Endothelial cell of umbilical vein (primary cell): ENCODE measurements around the gene PITX2. TPM values are rescaled to one million over a fixed set of nuclear protein-coding genes. Genes with fewer than 3 reads are reported as not detected.

Experiments
- BruUV-seq: library from RNA; stranded (reverse); fragments of 400-500 nt; replicated peaks from 2 replicates; lab custom pipeline; 2021; lab: Mats Ljungman, UMichigan
- CTCF ChIA-PET: fragments of 300-600, 350-600 bp; sonication (Branson Sonifier 250); formaldehyde crosslinking; loops from one replicate; lab custom pipeline; 2021; ENCODE audit warnings: antibody characterized with exemption, inconsistent platforms; lab: Charles Lee
- POLR2A ChIA-PET: fragments of 300-600, 350-600 bp; sonication (Branson Sonifier 250); formaldehyde crosslinking; loops from one replicate; lab custom pipeline; 2021; ENCODE audit warnings: antibody characterized with exemption, inconsistent platforms; lab: Charles Lee
- DNase-seq: peaks from one replicate; pipeline ENCODE4 v3.0.0-alpha.2; 2011; ENCODE audit warnings: low read depth, low spot score
- FAIRE-seq: peaks from 2 replicates; lab custom pipeline; 2011; peaks lifted over from hg19 to GRCh38; lab: Jason Lieb, UNC
- H2AFZ ChIP-seq: 2 replicates; pipeline ENCODE4 v1.6.0; 2012; ENCODE audit warnings: low read depth, low read length, control low read depth, inconsistent platforms
- H3K27ac ChIP-seq: 2 replicates; pipeline ENCODE4 v1.5.1; 2011; ENCODE audit warnings: low read depth, mild to moderate bottlenecking, control low read depth, low read length, moderate library complexity; ENCODE audit not compliant: insufficient read depth
- H3K27me3 ChIP-seq, 2 experiments: 2 replicates each; pipeline versions ENCODE4 v1.6.0 to v1.6.1; 2011; ENCODE audit warnings: low read length in 2 of 2, mixed read lengths in 1 of 2; ENCODE audit not compliant: control insufficient read depth in 2 of 2, insufficient read depth in 2 of 2
- H3K36me3 ChIP-seq, 2 experiments: 2 replicates in 1 of 2; 3 replicates in 1 of 2; pipeline ENCODE4 v1.5.1; 2011; ENCODE audit warnings: low read length in 2 of 2, mild to moderate bottlenecking in 1 of 2, moderate library complexity in 1 of 2; ENCODE audit not compliant: control insufficient read depth in 2 of 2, insufficient read depth in 2 of 2; ENCODE audit errors: extremely low read depth in 1 of 2
- H3K4me1 ChIP-seq: 3 replicates; pipeline ENCODE4 v1.5.1; 2011; ENCODE audit warnings: mild to moderate bottlenecking, low read length; ENCODE audit not compliant: control insufficient read depth, insufficient read depth; ENCODE audit errors: extremely low read depth
- H3K4me2 ChIP-seq: 2 replicates; pipeline ENCODE4 v1.6.1; 2011; ENCODE audit warnings: low read length, control low read depth, mixed read lengths; ENCODE audit not compliant: insufficient read depth
- H3K4me3 ChIP-seq, 3 experiments: fragments of 200-600 bp in 1 of 3; sonication (generic), shearing (Covaris generic) in 1 of 3; replicated peaks in 1 of 3; 2 replicates each; pipeline ENCODE4 v1.5.1; 2011 to 2016; ENCODE audit warnings: control low read depth in 3 of 3, low read length in 3 of 3, mild to moderate bottlenecking in 2 of 3, inconsistent platforms in 1 of 3, low read depth in 1 of 3, moderate library complexity in 1 of 3; ENCODE audit not compliant: insufficient read depth in 1 of 3
- H3K79me2 ChIP-seq: 2 replicates; pipeline ENCODE4 v1.6.0; 2012; ENCODE audit warnings: low read length, inconsistent platforms; ENCODE audit not compliant: control insufficient read depth, insufficient read depth
- H3K9ac ChIP-seq: replicated peaks from 2 replicates; pipeline ENCODE3; 2011; ENCODE audit warnings: low read length, control low read depth; ENCODE audit not compliant: insufficient read depth; ENCODE audit errors: extremely low read depth
- H3K9me1 ChIP-seq: replicated peaks from 3 replicates; pipeline ENCODE4 v1.6.0; 2011; ENCODE audit warnings: mild to moderate bottlenecking, low read length; ENCODE audit not compliant: control insufficient read depth, insufficient read depth; ENCODE audit errors: extremely low read depth
- H3K9me3 ChIP-seq: replicated peaks from 2 replicates; pipeline ENCODE4 v1.5.1; 2012; ENCODE audit warnings: low read length, inconsistent platforms; ENCODE audit not compliant: control insufficient read depth, insufficient read depth
- H4K20me1 ChIP-seq: replicated peaks from 2 replicates; pipeline ENCODE3; 2011; ENCODE audit warnings: mild to moderate bottlenecking, low read length; ENCODE audit not compliant: control insufficient read depth, insufficient read depth; ENCODE audit errors: extremely low read depth
- CTCF ChIP-seq, 2 donors: IDR thresholded peaks; 1 replicate in 1 of 2; 2 replicates in 1 of 2; pipeline ENCODE4 v1.5.1; 2011; ENCODE audit warnings: low read length in 2 of 2, mild to moderate bottlenecking in 2 of 2, moderate library complexity in 2 of 2, control low read depth in 1 of 2, inconsistent platforms in 1 of 2, low read depth in 1 of 2; ENCODE audit not compliant: insufficient read depth in 1 of 2; ENCODE audit errors: extremely low read depth in 1 of 2
- EZH2 ChIP-seq: IDR thresholded peaks from 2 replicates; pipeline ENCODE4 v1.6.1; 2012; ENCODE audit warnings: borderline replicate concordance, low read depth, mild to moderate bottlenecking, moderate library complexity, low read length, inconsistent platforms; ENCODE audit not compliant: severe bottlenecking
- FOS ChIP-seq: IDR thresholded peaks from 2 replicates; pipeline ENCODE4 v1.6.1; 2011; ENCODE audit warnings: mild to moderate bottlenecking, low read length, moderate library complexity, borderline replicate concordance; ENCODE audit not compliant: insufficient read depth
- GATA2 ChIP-seq: IDR thresholded peaks from 2 replicates; pipeline ENCODE4 v1.7.0; 2011; ENCODE audit warnings: low read depth, mild to moderate bottlenecking, moderate library complexity, mixed read lengths, low read length; ENCODE audit not compliant: insufficient read length, insufficient read depth
- JUN ChIP-seq: IDR thresholded peaks from 2 replicates; pipeline ENCODE4 v1.6.1; 2011; ENCODE audit warnings: borderline replicate concordance, low read depth; ENCODE audit not compliant: insufficient read length, insufficient read depth
- MAX ChIP-seq: IDR thresholded peaks from 2 replicates; pipeline ENCODE4 v1.6.1; 2011; ENCODE audit not compliant: insufficient read depth, insufficient read length
- MYC ChIP-seq: IDR thresholded peaks from one replicate; pipeline ENCODE4 v1.6.1; 2011; ENCODE audit warnings: mild to moderate bottlenecking, low read depth, low read length
- POLR2A ChIP-seq: IDR thresholded peaks from 2 replicates; pipeline ENCODE4 v1.6.1; 2012; ENCODE audit warnings: low read depth, mild to moderate bottlenecking, control low read depth, low read length
- POLR2AphosphoS5 ChIP-seq: IDR thresholded peaks from 2 replicates; pipeline ENCODE4 v1.6.1; 2012; ENCODE audit warnings: low read depth, mild to moderate bottlenecking, control low read depth, low read length, moderate library complexity; ENCODE audit not compliant: insufficient read depth
- dilution Hi-C: fragments of 300-500 bp; cut with MboI; formaldehyde crosslinking; loops from one replicate; pipeline ENCODE4 v1.15.0; 2019; ENCODE audit warnings: low sequenced_read_pairs; ENCODE audit not compliant: extremely low pct_ligation_motif_present
- intact Hi-C: fragments of 100-400 bp; cut with micrococcal nuclease; formaldehyde crosslinking; loops from one replicate; pipeline ENCODE4 v1.10.0; 2022
- polyA plus RNA-seq, 4 experiments: library from polyadenylated mRNA; depleted of rRNA in 3 of 4; stranded (reverse) in 3 of 4; unstranded in 1 of 4; fragments of >200 nt; gene quantifications; 2 replicates each; pipeline versions ENCODE4 v1.2.1 to v1.2.3, GENCODE V29; 2011 to 2012; ENCODE audit warnings: missing spikeins in 1 of 4
- total RNA-seq: library from RNA; stranded (reverse); gene quantifications from 2 replicates; pipeline ENCODE4 v1.2.3, GENCODE V29; 2021

PITX2 gene
- total and polyA plus RNA-seq, 2 donors (not counting 3 experiments of a cell fraction or from before 2014, with no cell fraction given): 0.04 to 0.31 TPM

GRCh38 chr4:110624904-110625494, 2.1 kb upstream of the PITX2 start:
- Histone ChIP-seq H3K9me1 (no peaks in the 10 kb centered on the region), H3K4me3 (no peak overlapping the region), H3K27me3 (peaks cover 92 to 100% of the 10 kb centered on the region in 2 experiments), H4K20me1 (peaks cover 3% of the 10 kb centered on the region), H3K9me3 (no peaks in the 10 kb centered on the region), H3K4me1 (peaks cover 8% of the 10 kb centered on the region), H2AFZ (no peak overlapping the region), H3K36me3 (no peaks in the 10 kb centered on the region), H3K79me2 (no peaks in the 10 kb centered on the region), H3K9ac (no peak overlapping the region), H3K4me2 (no peak overlapping the region), H3K27ac (no peak overlapping the region)
- BruUV-seq: no TSS peak
- intact Hi-C loops (loop anchor here (5.0 kb wide), 1 partner anchor 1892 kb away; the partner anchor contains the start of gene NEUROG2), dilution Hi-C loops (no loop called here)
- FAIRE-seq (no peak), DNase-seq (no peak)
- CTCF ChIA-PET: interaction anchor here (1.1 kb wide), 1 partner anchor 9 kb away, joined by 4 read pairs; no protein-coding TSS in a partner anchor
- no peak for TF ChIP-seq FOS
- TF ChIP-seq POLR2AphosphoS5: no peak
- TF ChIP-seq POLR2A: no peak
- no peak for TF ChIP-seq CTCF (IDR thresholded peaks at IDR 0.05; ENCODE audit: extremely low read depth in 1 of 2, insufficient read depth in 1 of 2, low read depth in 1 of 2, low read length in 2 of 2)
- TF ChIP-seq MAX: no peak
- TF ChIP-seq JUN: no peak
- no peak for TF ChIP-seq EZH2
- TF ChIP-seq GATA2: no peak
- TF ChIP-seq MYC: no peak
- POLR2A ChIA-PET: no interaction called here
